GM20431 (cell line): Measurements from ENCODE around the gene REG3A.

ENCODE experiments used
- in situ Hi-C: fragments of 300-500 bp; cut with MseI, MboI; formaldehyde crosslinking; loops from one replicate; pipeline ENCODE4 v1.15.0; 2020; ENCODE audit warnings: low sequenced_read_pairs; ENCODE audit not compliant: unreplicated experiment

The REG3A gene

DNA sequence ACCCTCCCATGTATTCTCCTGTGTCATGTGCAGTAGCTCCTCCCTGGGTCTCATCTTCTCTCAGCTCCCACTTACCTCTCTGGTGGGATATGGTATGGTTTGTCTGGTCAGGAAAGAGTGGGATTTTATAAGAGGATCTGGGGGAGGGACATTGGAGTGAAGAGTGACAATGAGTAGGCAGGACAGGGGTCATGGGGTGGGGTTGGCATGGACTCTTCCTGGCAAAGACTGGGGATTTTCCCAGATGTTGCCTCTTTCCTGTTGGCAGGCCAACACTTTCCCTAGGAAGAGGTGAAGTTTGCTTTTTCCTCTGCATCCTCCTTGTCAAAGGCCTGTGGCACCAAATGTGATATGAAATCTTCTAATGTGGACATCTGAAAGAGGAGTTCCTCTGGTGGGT lies at the start of gene REG3A:
Gene REG3A, minus strand, starts transcription at position 101 of the 400 bp plus-strand sequence. CDS start 348 bp downstream, outside the sequence.
- in situ Hi-C loops, result no loop called here

DNA sequence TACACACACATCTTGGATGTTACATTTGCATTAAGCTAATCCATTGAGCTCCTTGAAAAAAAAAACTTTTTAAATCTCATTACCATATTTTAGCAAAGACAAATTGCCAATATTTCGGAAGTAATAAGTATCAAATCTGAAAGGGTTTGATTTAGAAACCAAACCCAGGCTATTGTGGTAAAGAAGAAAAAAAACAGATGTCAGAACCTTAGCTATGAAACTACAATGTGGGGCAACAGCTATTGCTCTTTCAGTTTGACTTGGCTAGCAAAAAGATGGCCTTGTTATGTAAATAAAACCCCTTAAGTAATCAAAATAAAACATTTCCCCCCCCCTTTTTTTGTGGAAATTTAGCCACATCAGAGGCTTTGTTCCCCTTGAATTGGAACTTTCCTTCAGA lies 41.2 kb upstream of the REG3A start:
- in situ Hi-C loops, result no loop called here

DNA sequence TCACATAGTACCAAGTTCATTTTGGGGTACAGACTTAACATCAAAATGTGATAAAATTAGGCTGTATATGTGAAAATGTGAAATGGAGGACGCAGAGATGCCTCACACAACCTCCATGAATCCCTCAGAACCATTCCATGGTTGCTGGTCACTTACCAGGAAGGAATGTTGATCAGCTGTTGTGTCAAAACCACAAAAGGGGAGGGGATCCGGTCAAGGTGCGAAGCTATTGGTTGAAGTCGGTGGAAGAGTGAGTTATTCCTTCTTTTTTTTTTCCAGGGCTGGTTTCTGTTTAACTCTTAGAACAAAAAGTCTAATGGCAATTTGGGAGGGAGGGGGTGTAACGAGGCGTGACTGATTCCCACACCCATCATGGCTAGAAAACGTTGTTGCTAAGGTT lies 32.3 kb upstream of the REG3A start:
- in situ Hi-C loops, result no loop called here

DNA sequence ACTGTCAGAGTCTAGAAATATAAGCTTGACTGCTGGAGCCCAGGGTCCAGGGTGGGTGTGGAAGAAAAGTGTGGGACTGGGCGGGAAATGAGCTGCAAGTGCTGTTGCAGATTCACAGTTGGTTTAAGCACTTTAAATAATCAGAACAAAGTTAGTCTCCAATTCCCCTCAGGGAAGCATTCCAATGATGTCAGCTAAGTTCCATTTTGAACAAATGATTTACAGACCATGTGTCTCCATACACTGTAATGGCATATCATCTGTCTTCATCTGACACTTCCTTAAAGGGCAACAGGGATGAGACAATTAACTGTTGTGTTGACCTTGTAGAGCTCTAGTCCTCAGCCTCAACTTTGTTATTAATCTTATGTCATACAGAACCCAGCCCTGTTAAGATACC lies 31.5 kb upstream of the REG3A start:
- in situ Hi-C loops, result no loop called here

DNA sequence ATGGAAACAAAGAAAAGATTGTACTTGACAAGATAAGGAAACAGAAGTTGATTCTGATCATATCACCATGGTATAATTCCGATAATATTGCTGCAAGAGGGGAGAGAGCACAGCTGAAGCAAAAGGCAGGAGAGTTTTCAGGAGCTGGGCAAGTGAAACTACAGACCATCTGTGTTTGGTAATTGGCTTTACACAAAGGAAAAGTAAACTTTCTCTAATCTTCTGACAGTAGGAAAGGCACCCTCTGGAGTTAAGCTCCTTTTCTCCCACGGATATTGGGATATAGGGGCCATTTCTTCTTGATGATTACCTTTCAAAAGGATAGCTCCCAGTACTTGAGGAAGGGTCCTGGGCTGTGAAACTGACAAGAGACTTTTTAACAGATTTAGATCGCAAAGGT lies 29.9 kb upstream of the REG3A start:
- in situ Hi-C loops, result no loop called here

DNA sequence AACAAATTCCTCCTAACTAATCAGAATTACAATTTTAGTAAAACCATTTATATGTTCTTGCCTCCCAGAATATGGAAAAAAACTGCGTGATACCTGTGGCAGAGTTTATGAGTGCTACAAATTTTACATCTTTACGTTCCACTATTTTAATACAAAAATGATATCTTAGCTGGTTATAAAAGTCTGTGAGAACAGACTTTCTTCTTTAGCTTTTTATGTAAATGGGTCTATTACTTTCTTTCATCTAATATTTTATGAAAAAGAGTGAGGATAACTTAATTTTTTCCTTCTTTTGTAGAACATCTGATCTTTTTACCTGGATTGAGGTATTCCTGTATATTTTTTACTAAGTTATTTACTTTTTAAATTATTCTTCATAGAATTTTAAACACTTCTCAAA lies 22.1 kb upstream of the REG3A start:
- in situ Hi-C loops, result no loop called here

DNA sequence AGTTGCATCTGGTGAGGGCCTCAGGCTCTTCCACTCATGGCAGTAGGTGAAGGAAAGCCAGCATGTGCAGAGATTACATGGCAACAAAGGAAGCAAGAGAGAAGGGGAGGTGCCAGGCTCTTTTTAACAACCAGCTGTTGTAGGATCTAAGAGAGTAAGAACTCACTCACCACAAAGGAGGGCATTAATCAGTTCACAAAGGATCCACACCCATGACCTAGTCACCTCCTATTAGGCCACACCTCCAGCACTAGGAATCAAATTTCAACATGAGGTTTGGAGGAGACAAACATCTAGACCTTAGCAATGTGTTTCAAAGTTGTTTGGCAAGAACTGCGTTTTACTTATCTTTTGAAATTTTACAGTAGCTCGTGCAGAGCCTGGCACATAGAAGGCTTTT lies 20.5 kb upstream of the REG3A start:
- in situ Hi-C loops, result no loop called here

DNA sequence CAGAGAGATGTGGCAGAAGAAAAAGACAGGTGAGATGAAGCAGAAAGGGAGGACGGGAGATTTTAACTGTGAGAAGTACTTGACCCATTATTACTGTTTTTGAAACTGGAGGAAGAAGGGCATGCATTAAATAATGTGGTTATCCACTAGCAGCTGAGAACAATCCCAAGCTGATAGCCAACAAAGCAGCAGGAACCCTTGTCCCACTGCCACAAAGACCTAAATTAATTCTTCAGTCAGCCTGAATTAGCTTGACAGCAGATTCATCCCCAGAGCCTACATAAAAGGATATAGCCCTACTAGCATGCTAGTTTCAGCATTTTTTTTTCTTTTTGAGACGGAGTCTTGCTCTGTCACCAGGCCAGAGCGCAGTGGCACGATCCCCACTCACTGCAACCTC lies 19.5 kb upstream of the REG3A start:
- in situ Hi-C loops, result no loop called here

- in situ Hi-C loops, result no loop called here
Measured at GRCh38 chr2:79178076-79178674, 18.6 kb upstream of the REG3A start.

- in situ Hi-C loops, result no loop called here
Measured at GRCh38 chr2:79171348-79171958, 11.9 kb upstream of the REG3A start.

- in situ Hi-C loops, result no loop called here
Measured at GRCh38 chr2:79162801-79163200, 3.2 kb upstream of the REG3A start.

- in situ Hi-C loops, result no loop called here
Measured at GRCh38 chr2:79162132-79162531, 2.6 kb upstream of the REG3A start.

GRCh38 chr2:79159030-79159429 lies 523 bp downstream of the REG3A start:
- in situ Hi-C loops, result no loop called here

DNA sequence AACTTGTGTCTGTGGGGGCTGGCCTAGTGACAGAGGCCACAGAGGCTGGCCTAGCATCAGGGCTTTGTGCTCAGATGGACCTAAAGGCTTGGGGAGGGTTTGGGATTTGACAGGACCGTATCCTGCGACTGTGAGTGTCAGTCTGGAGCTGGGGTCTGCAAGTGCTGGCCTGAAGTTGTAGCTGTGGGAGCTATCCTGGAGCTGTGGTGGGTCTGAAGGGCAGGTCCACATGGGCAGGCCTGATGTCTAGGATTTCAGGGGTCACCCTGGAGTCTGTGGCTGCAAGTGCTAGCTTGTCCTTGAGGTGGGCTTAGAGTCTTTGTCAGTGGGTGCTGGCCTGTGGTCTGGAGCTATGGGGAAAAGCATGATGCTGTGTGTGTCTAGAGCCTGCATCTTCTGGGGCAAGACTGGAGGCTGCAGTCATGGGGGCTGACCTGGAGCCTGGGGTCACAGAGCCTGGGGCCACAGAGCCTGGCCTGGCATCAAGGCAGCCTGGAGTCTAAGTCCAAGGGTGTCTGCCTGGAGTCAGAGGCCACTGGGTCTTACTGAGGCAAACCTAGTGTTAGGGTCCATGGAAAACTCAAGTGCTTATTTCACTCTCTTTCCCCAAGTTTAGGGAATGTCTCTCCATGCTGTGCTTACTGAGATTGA lies 3.6 kb downstream of the REG3A start:
- in situ Hi-C loops, result no loop called here

GRCh38 chr2:79139423-79139822 lies 20.1 kb downstream of the REG3A start:
- in situ Hi-C loops, result no loop called here

- in situ Hi-C loops, result no loop called here
Measured at GRCh38 chr2:79138385-79138784, 21.2 kb downstream of the REG3A start.

DNA sequence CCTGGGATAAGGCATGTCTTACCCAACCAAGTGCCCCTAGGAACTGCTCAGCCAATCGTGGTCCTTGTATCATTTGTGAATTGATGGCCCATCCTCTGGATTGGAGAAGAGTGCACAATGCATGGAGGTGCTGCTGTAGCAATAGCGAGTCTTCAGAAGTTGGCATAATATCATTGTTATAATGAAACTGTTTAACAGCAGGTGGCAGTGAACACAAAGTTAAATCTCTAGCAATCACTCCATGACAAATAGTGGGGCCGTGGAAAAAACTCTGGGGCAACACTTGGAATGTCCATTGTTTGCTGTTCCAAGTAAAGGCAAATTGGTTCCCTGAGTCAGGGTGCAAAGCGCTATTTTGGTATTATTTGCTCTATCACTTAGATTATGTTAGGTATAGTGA lies 27.9 kb downstream of the REG3A start:
- in situ Hi-C loops, result no loop called here

GRCh38 chr2:79129804-79130203 lies 29.7 kb downstream of the REG3A start:
- in situ Hi-C loops, result no loop called here

- in situ Hi-C loops, result no loop called here
Measured at GRCh38 chr2:79129260-79129659, 30.3 kb downstream of the REG3A start.

GRCh38 chr2:79128406-79128805 lies 31.1 kb downstream of the REG3A start:
- in situ Hi-C loops, result no loop called here

- in situ Hi-C loops, result no loop called here
Measured at GRCh38 chr2:79125721-79125985, 33.9 kb downstream of the REG3A start.
